GM10266 (cell line): ENCODE data around the gene DUSP8.
"Not testable (repeated sequence)": the region's sequence is repeated elsewhere in the genome, so short reads cannot be mapped to it uniquely, and the experiment has no call there.

Experiments
- DNase-seq: peaks from one replicate; pipeline ENCODE4 v3.0.0; 2012; ENCODE audit errors: extremely low spot score
- TF ChIP-seq, protein P1 (sequence below): IDR thresholded peaks from 2 replicates; pipeline ENCODE4 v1.5.1; 2012; ENCODE audit warnings: mild to moderate bottlenecking, low read depth; ENCODE audit not compliant: control insufficient read depth, insufficient read depth; ENCODE audit errors: missing control alignments

Gene DUSP8

DNA sequence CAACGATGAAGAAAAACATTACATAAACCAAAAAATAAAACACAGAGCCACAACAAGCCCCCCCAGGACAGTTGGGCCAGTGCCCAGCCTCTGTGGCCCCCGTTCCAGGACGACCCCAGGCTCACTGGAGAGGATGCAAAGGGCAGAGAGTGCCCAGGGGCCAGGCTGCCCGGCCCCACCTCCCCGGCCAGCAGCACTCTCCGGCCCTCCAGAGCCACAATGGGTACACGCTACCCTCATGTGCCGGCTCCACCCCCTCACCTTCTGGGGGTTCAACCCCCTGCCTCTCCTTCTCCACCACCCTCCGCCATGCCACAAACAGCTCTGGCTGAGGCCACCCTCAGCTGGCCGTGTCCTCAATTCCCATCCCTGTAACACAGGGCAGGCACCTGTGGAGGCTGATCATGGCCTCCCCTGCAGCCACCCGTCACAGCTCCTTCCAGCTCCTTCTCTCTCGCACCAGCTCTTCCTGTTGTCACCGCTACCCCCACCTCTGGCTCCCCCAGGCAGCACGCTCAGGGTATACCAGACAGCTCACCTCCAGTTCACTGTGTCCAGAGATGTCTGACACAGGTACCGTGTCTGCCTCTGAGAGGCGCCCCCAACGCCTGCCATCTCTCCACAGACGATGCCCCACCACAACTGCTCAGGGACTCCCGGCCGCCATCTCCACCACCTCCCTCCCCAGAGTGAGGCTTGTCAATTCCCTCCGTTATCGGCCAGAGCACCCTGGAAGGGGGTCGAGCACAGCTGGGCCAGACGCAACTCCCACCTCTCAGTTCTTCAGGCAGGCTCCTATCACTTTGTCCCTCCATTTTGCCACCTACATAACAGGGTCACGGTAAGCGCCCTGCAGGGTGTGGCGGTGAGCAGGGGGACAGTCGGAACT lies 54.7 kb downstream of the DUSP8 start:
- TF ChIP-seq, protein P1, sequence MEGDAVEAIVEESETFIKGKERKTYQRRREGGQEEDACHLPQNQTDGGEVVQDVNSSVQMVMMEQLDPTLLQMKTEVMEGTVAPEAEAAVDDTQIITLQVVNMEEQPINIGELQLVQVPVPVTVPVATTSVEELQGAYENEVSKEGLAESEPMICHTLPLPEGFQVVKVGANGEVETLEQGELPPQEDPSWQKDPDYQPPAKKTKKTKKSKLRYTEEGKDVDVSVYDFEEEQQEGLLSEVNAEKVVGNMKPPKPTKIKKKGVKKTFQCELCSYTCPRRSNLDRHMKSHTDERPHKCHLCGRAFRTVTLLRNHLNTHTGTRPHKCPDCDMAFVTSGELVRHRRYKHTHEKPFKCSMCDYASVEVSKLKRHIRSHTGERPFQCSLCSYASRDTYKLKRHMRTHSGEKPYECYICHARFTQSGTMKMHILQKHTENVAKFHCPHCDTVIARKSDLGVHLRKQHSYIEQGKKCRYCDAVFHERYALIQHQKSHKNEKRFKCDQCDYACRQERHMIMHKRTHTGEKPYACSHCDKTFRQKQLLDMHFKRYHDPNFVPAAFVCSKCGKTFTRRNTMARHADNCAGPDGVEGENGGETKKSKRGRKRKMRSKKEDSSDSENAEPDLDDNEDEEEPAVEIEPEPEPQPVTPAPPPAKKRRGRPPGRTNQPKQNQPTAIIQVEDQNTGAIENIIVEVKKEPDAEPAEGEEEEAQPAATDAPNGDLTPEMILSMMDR: no peak
- no peak for DNase-seq

GRCh38 chr11:1516273-1517067 lies 55.6 kb downstream of the DUSP8 start:
- no peak for DNase-seq
- TF ChIP-seq, protein P1: no peak

DNA sequence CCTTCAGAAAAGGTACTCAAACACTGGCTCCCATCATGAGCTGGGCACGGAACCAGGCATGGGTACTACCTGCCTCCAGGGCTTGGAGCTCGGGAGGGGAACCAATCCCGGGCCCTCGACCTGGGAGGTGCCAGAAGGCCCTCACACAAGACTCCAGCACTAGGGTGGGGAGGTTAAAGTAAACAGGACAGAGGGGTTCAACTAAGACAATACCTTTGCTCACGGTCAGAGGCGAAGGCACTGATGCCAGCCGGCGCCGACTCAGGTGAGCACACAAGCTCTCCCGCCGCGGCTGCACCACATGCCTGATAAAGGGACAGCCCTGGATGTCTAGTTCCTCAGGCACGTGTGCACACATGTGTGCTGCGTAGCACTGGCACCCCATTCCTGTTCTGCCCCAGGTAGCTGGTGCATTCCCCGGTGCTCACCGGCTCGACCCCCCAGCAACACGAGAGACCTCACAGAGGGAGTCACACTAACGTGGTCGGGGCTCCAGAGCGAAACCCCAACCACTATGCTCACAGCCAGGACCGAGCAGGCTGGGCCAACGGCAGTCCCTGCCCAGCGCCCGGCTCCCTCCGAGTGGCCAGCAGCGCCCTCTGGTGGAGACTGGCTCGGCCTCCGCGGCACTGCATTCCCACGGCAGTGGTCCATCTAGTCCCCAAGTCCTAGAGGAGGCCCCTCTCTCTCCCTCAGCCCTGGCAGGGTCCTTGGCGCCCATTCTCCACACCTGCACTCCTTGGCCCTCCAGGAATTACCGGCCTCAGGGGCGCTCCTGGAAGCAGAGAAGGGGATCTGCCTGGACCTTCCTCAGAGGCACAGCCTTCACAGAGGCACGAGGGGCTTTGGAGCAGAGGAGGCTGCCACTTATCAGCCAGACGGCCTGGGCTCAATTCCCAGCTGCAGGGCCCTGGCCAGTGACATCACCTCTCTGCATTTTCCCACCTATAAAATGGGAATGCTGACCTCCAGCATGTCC lies 56.7 kb downstream of the DUSP8 start:
- DNase-seq: peak; percentile 93
- TF ChIP-seq, protein P1: peak; percentile 87

- TF ChIP-seq, protein P1: no peak
- DNase-seq: no peak
Measured at GRCh38 chr11:1514336-1515061, 57.6 kb downstream of the DUSP8 start.

GRCh38 chr11:1513326-1514296 lies 58.5 kb downstream of the DUSP8 start:
- TF ChIP-seq, protein P1: no peak
- no peak for DNase-seq

GRCh38 chr11:1512531-1513258 lies 59.4 kb downstream of the DUSP8 start:
- DNase-seq: not testable (repeated sequence)
